ENCODE results near the gene TYSND1.

Gene TYSND1

GRCh38 chr10:70137135-70137534 is 9.4 kb downstream of the TYSND1 start:
- no peak overlapping the region for H3K27ac ChIP-seq (ENCODE audit: low read depth, low read length)
- H3K4me3 ChIP-seq (ENCODE audit: low read length): no peak overlapping the region
- no peaks in the 10 kb centered on the region for H3K9me2 ChIP-seq (replicated peaks; ENCODE audit: control insufficient read depth, low read length)
- peaks cover 4% of the 10 kb centered on the region for H3K79me2 ChIP-seq (ENCODE audit: control insufficient read depth, low read length)
- H3K9me3 ChIP-seq (ENCODE audit: control insufficient read depth, insufficient read depth, low read length): no peaks in the 10 kb centered on the region
- H3K36me3 ChIP-seq (ENCODE audit: control insufficient read depth, low read length): peaks cover 21% of the 10 kb centered on the region
- no peak for TF ChIP-seq CTCF (IDR thresholded peaks at IDR 0.05; ENCODE audit: low read depth, low read length, poor library complexity, severe bottlenecking)
- TF ChIP-seq EZH2phosphoT487 (IDR thresholded peaks at IDR 0.05; ENCODE audit: borderline replicate concordance, low read length): no peak
- H4K20me1 ChIP-seq (ENCODE audit: control insufficient read depth, insufficient read depth, low read depth, low read length): no peaks in the 10 kb centered on the region
- no peak overlapping the region for H3K4me2 ChIP-seq (ENCODE audit: low read length)
- peaks cover 12% of the 10 kb centered on the region for H3K4me1 ChIP-seq (ENCODE audit: control insufficient read depth, low read length)
- no peaks in the 10 kb centered on the region for H3K27me3 ChIP-seq (ENCODE audit: control insufficient read depth, low read length)
- peaks cover 23% of the 10 kb centered on the region for H3F3A ChIP-seq (ENCODE audit: control insufficient read depth, insufficient read depth)

GRCh38 chr10:70135684-70136083 is 10.8 kb downstream of the TYSND1 start:
- no peak overlapping the region for H3K4me3 ChIP-seq (ENCODE audit: low read length)
- H3F3A ChIP-seq (ENCODE audit: control insufficient read depth, insufficient read depth): peaks cover 15% of the 10 kb centered on the region
- peaks cover 13% of the 10 kb centered on the region for H3K79me2 ChIP-seq (ENCODE audit: control insufficient read depth, low read length)
- no peak overlapping the region for H3K27ac ChIP-seq (ENCODE audit: low read depth, low read length)
- H4K20me1 ChIP-seq (ENCODE audit: control insufficient read depth, insufficient read depth, low read depth, low read length): no peaks in the 10 kb centered on the region
- TF ChIP-seq CTCF (IDR thresholded peaks at IDR 0.05; ENCODE audit: low read depth, low read length, poor library complexity, severe bottlenecking): no peak
- TF ChIP-seq EZH2phosphoT487 (IDR thresholded peaks at IDR 0.05; ENCODE audit: borderline replicate concordance, low read length): no peak
- peaks cover 23% of the 10 kb centered on the region for H3K4me1 ChIP-seq (ENCODE audit: control insufficient read depth, low read length)
- no peaks in the 10 kb centered on the region for H3K9me3 ChIP-seq (ENCODE audit: control insufficient read depth, insufficient read depth, low read length)
- no peaks in the 10 kb centered on the region for H3K9me2 ChIP-seq (replicated peaks; ENCODE audit: control insufficient read depth, low read length)
- peaks cover 14% of the 10 kb centered on the region for H3K36me3 ChIP-seq (ENCODE audit: control insufficient read depth, low read length)
- H3K4me2 ChIP-seq (ENCODE audit: low read length): no peak overlapping the region
- no peaks in the 10 kb centered on the region for H3K27me3 ChIP-seq (ENCODE audit: control insufficient read depth, low read length)

GRCh38 chr10:70135046-70135445 is 11.5 kb downstream of the TYSND1 start:
- Histone ChIP-seq H3K9me2 (replicated peaks; ENCODE audit: control insufficient read depth, low read length) (no peaks in the 10 kb centered on the region), H4K20me1 (ENCODE audit: control insufficient read depth, insufficient read depth, low read depth, low read length) (no peaks in the 10 kb centered on the region), H3K27me3 (ENCODE audit: control insufficient read depth, low read length) (no peaks in the 10 kb centered on the region), H3K79me2 (ENCODE audit: control insufficient read depth, low read length) (peaks cover 13% of the 10 kb centered on the region), H3K36me3 (ENCODE audit: control insufficient read depth, low read length) (peaks cover 8% of the 10 kb centered on the region), H3K4me2 (ENCODE audit: low read length) (no peak overlapping the region), H3K4me3 (ENCODE audit: low read length) (no peak overlapping the region), H3F3A (ENCODE audit: control insufficient read depth, insufficient read depth) (peaks cover 13% of the 10 kb centered on the region), H3K9me3 (ENCODE audit: control insufficient read depth, insufficient read depth, low read length) (no peaks in the 10 kb centered on the region), H3K27ac (ENCODE audit: low read depth, low read length) (no peak overlapping the region), H3K4me1 (ENCODE audit: control insufficient read depth, low read length) (peaks cover 23% of the 10 kb centered on the region)
- TF ChIP-seq CTCF (IDR thresholded peaks at IDR 0.05; ENCODE audit: low read depth, low read length, poor library complexity, severe bottlenecking) (no peak), EZH2phosphoT487 (IDR thresholded peaks at IDR 0.05; ENCODE audit: borderline replicate concordance, low read length) (no peak)

Measured in DOHH2 (cell line).